ENCODE results near the gene CNTLN. TPM values are rescaled to one million over a fixed set of nuclear protein-coding genes. Genes with fewer than 3 reads are reported as not detected.
A peak's percentile ranks its signal among the peaks of the same experiment; 100 is the strongest.

The CNTLN gene
- total RNA-seq, 1 donor from 2014 or later = 14.1 TPM

- peaks cover 10% of the 10 kb centered on the region for H3K36me3 Mint-ChIP-seq
- H3K9me3 Mint-ChIP-seq = peaks cover 12% of the 10 kb centered on the region
- no peaks in the 10 kb centered on the region for H3K4me1 Mint-ChIP-seq (ENCODE audit: unreplicated experiment)
- H3K4me3 Mint-ChIP-seq = no peak overlapping the region
- H3K27me3 Mint-ChIP-seq = no peaks in the 10 kb centered on the region
- TF ChIP-seq CTCF (conservative IDR thresholded peaks at IDR 0.05) = no peak
- no peak overlapping the region for H3K27ac Mint-ChIP-seq
- no peak for DNase-seq (ENCODE audit: extremely low spot score, unreplicated experiment)
Measured at GRCh38 chr9:17217272-17217671, 82.4 kb downstream of the CNTLN start.

- TF ChIP-seq CTCF (conservative IDR thresholded peaks at IDR 0.05) = peak; percentile 56
- H3K27me3 Mint-ChIP-seq = no peaks in the 10 kb centered on the region
Measured at GRCh38 chr9:17219261-17219660, 84.4 kb downstream of the CNTLN start.

GRCh38 chr9:17222932-17223331 is 88.1 kb downstream of the CNTLN start:
- H3K4me3 Mint-ChIP-seq = no peak overlapping the region
- DNase-seq (ENCODE audit: extremely low spot score, unreplicated experiment) = no peak
- H3K27ac Mint-ChIP-seq = no peak overlapping the region
- H3K9me3 Mint-ChIP-seq = no peaks in the 10 kb centered on the region
- H3K27me3 Mint-ChIP-seq = no peaks in the 10 kb centered on the region
- no peak for TF ChIP-seq CTCF (conservative IDR thresholded peaks at IDR 0.05)
- H3K4me1 Mint-ChIP-seq (ENCODE audit: unreplicated experiment) = no peaks in the 10 kb centered on the region
- no peaks in the 10 kb centered on the region for H3K36me3 Mint-ChIP-seq

More at GRCh38 chr9:17219261-17219660, 84.4 kb downstream of the CNTLN start:
- H3K9me3 Mint-ChIP-seq = no peaks in the 10 kb centered on the region
- H3K4me3 Mint-ChIP-seq = no peak overlapping the region
- peaks cover 5% of the 10 kb centered on the region for H3K36me3 Mint-ChIP-seq
- H3K27ac Mint-ChIP-seq = no peak overlapping the region
- no peaks in the 10 kb centered on the region for H3K4me1 Mint-ChIP-seq (ENCODE audit: unreplicated experiment)
- DNase-seq (ENCODE audit: extremely low spot score, unreplicated experiment) = no peak

- Mint-ChIP-seq H3K27me3 (no peaks in the 10 kb centered on the region), H3K36me3 (peaks cover 5% of the 10 kb centered on the region), H3K9me3 (no peaks in the 10 kb centered on the region), H3K4me3 (no peak overlapping the region), H3K27ac (no peak overlapping the region), H3K4me1 (ENCODE audit: unreplicated experiment) (peaks cover 3% of the 10 kb centered on the region)
- no peak for TF ChIP-seq CTCF (conservative IDR thresholded peaks at IDR 0.05)
- DNase-seq (ENCODE audit: extremely low spot score, unreplicated experiment) = no peak
Measured at GRCh38 chr9:17225407-17225806, 90.6 kb downstream of the CNTLN start.

- Mint-ChIP-seq H3K27me3 (no peaks in the 10 kb centered on the region), H3K27ac (no peak overlapping the region), H3K4me3 (no peak overlapping the region), H3K9me3 (no peaks in the 10 kb centered on the region), H3K4me1 (ENCODE audit: unreplicated experiment) (peaks cover 4% of the 10 kb centered on the region), H3K36me3 (peaks cover 5% of the 10 kb centered on the region)
- DNase-seq (ENCODE audit: extremely low spot score, unreplicated experiment) = no peak
- TF ChIP-seq CTCF (conservative IDR thresholded peaks at IDR 0.05) = no peak
Measured at GRCh38 chr9:17229945-17230560, 95.2 kb downstream of the CNTLN start.
